ENCODE results near the gene ARL4A.

ARL4A gene

DNA sequence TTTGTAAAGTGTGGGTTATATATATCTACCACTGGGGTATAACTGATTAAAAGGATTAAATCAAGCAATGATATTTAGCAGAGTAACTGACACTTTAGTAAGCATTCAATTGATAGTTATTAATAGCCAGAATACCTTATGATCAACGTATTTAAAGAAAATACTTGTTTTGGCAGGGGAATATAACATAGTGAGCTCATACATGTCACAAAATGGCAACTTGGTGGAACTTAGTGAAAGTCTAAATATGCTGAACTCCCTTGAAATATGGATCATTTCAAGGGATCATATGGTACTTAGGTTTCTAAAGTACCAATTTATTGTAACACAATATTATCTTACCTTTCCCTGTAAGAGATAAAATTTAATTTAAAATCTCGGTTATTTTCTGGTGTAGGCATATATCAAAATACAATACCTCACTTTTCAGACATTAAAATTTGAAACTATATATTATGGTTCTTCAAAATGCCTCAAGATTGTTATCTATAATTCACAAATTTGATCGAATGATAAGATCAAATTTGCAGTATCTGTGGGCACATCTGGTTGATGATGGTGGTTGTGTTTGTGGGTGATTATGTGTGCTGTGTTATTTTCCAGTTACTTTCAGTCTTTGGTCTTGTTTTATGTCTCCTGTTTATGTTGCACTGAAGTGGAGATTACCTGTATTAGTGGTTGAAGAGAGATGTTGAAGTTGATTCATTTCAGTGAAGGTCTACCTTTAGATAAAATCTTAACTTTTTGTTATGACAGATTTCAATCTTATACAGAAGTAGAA lies 5.2 kb downstream of the ARL4A start:
- no peak overlapping the region for H3K4me3 Mint-ChIP-seq
- H3K36me3 Mint-ChIP-seq (ENCODE audit: insufficient read depth), result peaks cover 4% of the 10 kb centered on the region
- DNase-seq (ENCODE audit: low spot score in 2 of 2), result no peak
- peaks cover 12% of the 10 kb centered on the region for H3K4me1 Mint-ChIP-seq
- ATAC-seq (replicated peaks; ENCODE audit: extremely low read depth, poor library complexity, severe bottlenecking), result no peak
- no peak overlapping the region for H3K27ac Mint-ChIP-seq (ENCODE audit: low read depth)
- H3K27me3 Mint-ChIP-seq, result no peaks in the 10 kb centered on the region
- no peaks in the 10 kb centered on the region for H3K9me3 Mint-ChIP-seq

DNA sequence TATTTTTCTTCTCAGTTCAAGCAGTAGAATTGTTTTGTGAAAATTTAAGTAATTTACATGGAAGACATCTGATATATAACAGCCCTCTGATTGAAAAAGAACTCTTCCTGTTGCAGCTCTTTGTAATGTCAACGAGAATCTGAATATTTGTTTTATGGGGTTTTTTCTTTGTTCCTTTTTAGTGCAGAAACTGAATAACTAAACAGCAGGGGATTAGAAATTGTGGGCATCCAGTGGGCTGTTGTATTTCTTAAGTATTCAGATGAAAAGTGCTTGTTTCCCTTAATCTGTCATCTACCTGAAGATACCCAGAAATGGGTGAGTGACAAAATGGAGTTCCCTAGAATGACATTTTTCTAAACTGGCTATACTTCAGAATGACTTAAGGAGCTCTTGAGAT lies 7.4 kb downstream of the ARL4A start:
- Mint-ChIP-seq H3K36me3 (ENCODE audit: insufficient read depth) (peaks cover 2% of the 10 kb centered on the region), H3K4me1 (peaks cover 6% of the 10 kb centered on the region), H3K4me3 (no peak overlapping the region), H3K9me3 (no peaks in the 10 kb centered on the region), H3K27me3 (no peaks in the 10 kb centered on the region), H3K27ac (ENCODE audit: low read depth) (no peak overlapping the region)
- DNase-seq (ENCODE audit: low spot score in 2 of 2) (no peak), ATAC-seq (replicated peaks; ENCODE audit: extremely low read depth, poor library complexity, severe bottlenecking) (no peak)

DNA sequence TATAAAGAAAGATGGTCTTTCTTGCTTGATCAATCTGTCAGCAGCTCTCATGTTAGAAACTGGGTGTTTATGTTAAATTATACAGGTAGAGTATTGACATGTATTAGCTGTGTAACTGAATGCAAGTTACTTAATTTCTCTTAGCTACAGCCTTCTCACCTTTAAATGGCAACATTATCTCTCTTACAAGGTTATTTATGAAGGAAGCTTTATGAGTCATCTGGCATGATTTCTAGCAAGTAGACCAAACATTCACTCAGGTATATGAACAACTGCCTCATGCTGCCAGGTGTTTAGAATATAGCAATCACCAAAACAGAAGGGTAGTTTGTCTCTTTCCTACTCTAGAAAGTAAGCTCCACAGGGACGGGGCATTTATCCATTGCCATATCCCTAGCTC lies 8.5 kb downstream of the ARL4A start:
- ATAC-seq (replicated peaks; ENCODE audit: extremely low read depth, poor library complexity, severe bottlenecking) (no peak), DNase-seq (ENCODE audit: low spot score in 2 of 2) (no peak)
- Mint-ChIP-seq H3K27me3 (no peaks in the 10 kb centered on the region), H3K4me3 (no peak overlapping the region), H3K9me3 (no peaks in the 10 kb centered on the region), H3K36me3 (ENCODE audit: insufficient read depth) (no peaks in the 10 kb centered on the region), H3K27ac (ENCODE audit: low read depth) (peak overlapping the region; percentile 64), H3K4me1 (peaks cover 6% of the 10 kb centered on the region)

DNA sequence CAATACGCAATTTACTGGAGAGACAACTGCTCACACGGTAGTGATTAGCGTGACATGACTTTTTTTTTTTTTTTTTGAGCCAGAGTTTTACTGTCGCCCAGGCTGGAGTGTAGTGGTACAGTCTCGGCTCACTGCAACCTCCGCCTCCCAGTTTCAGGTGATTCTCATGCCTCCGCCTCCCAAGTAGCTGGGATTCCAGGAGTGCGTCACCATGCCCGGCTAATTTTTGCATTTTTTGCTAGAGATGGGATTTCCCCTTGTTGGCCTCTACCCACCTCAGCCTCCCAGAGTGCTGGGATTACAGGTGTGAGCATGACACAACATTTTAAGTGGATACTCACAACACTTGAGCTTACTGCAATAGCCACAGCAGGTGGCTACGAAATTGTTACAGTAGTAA lies 11.9 kb downstream of the ARL4A start:
- ATAC-seq (replicated peaks; ENCODE audit: extremely low read depth, poor library complexity, severe bottlenecking) (no peak), DNase-seq (ENCODE audit: low spot score in 2 of 2) (no peak)
- Mint-ChIP-seq H3K9me3 (no peaks in the 10 kb centered on the region), H3K27me3 (no peaks in the 10 kb centered on the region), H3K27ac (ENCODE audit: low read depth) (no peak overlapping the region), H3K4me3 (no peak overlapping the region), H3K4me1 (no peaks in the 10 kb centered on the region), H3K36me3 (ENCODE audit: insufficient read depth) (no peaks in the 10 kb centered on the region)

DNA sequence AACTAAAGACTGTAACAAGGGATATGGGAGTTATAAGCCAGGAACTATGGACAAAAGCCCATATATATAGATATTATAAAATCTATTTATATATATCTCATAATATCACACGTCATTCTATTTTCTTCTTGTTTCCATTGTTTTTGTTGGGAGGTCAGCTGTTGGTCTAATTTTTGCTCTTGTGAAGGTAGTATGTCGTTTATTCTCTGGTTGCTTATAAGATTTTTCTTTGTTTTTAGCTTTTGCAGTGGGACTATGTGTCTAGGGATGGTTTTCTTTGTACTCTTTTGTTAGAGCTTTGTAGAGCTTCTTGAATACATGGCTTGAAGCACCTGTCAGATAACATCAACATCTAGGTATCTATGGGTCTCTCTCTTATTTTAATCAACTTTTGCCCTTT lies 14.0 kb downstream of the ARL4A start:
- Mint-ChIP-seq H3K27me3 (no peaks in the 10 kb centered on the region), H3K9me3 (no peaks in the 10 kb centered on the region), H3K27ac (ENCODE audit: low read depth) (no peak overlapping the region), H3K36me3 (ENCODE audit: insufficient read depth) (no peaks in the 10 kb centered on the region), H3K4me3 (no peak overlapping the region), H3K4me1 (no peaks in the 10 kb centered on the region)
- DNase-seq (ENCODE audit: low spot score in 2 of 2) (no peak), ATAC-seq (replicated peaks; ENCODE audit: extremely low read depth, poor library complexity, severe bottlenecking) (no peak)

DNA sequence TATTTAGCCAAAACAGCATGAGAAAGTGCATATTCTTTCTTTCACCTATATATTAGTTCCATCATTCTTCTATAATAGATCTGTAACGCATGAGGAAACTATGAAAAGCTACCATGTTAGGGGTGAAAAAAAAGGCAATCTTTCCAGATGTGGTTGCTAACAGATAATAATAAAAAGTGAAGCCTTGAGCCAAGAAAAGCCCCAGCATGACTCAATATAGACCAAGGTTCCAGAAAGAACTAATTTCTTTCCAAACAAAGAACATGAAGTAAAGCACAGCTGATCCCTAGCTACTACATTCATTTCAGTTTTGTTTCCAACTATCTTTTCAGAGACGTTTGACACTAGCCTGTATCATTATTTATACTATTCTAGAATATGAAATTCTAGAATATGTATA lies 16.4 kb downstream of the ARL4A start:
- ATAC-seq (replicated peaks; ENCODE audit: extremely low read depth, poor library complexity, severe bottlenecking) (no peak), DNase-seq (ENCODE audit: low spot score in 2 of 2) (no peak)
- Mint-ChIP-seq H3K4me3 (no peak overlapping the region), H3K36me3 (ENCODE audit: insufficient read depth) (peaks cover 2% of the 10 kb centered on the region), H3K27ac (ENCODE audit: low read depth) (no peak overlapping the region), H3K4me1 (no peaks in the 10 kb centered on the region), H3K9me3 (no peaks in the 10 kb centered on the region), H3K27me3 (no peaks in the 10 kb centered on the region)

DNA sequence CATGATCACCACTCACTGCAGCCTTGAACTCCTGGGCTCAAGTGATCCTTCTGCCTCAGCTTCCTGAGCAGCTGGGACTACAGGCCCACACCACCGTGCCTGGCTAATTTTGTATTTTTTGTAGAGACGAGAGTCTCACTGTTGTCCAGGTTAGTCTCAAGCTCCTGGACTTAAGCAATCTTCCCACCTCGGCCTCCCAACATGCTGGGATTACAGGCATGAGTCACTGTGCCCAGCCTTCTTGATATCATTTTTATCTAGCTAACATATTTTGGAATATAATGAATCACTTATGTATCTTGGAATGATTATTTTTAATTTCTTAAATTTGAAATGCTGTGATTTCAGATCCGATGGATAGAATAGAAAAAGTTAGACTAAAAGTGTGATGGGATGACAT lies 18.4 kb downstream of the ARL4A start:
- no peaks in the 10 kb centered on the region for H3K27me3 Mint-ChIP-seq
- no peaks in the 10 kb centered on the region for H3K9me3 Mint-ChIP-seq
- no peak overlapping the region for H3K27ac Mint-ChIP-seq (ENCODE audit: low read depth)
- H3K36me3 Mint-ChIP-seq (ENCODE audit: insufficient read depth), result peaks cover 2% of the 10 kb centered on the region
- ATAC-seq (replicated peaks; ENCODE audit: extremely low read depth, poor library complexity, severe bottlenecking) (no peak), DNase-seq (ENCODE audit: low spot score in 2 of 2) (no peak)
- no peak overlapping the region for H3K4me3 Mint-ChIP-seq
- no peaks in the 10 kb centered on the region for H3K4me1 Mint-ChIP-seq

DNA sequence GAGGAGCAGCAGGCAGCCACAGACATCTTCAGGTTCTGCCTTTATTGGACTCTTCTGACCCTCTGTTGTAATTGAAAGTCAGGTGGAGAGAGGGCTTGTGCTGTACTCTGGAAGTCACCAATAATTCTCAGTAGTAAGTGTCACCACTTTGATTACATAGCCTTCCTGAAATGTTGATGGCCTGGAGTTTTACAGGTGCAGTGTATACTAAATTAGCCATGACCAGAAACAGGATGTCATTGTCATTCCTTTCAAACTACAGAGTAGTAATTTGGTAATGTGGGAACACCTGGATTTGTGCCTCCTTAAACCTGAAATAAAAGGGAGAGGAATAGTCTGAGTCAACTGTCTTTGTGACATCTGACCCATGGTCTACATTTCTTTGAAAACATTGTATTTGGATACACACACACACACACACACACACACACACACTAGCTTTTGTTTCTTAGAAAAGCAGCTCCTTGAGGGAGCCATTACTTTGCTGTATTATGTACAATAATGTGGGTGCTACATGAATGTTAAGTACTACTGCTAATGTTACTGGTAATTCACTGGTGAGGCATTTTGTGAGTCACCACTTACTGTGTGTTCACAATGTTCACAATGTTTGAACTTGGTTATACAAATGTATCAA lies 19.6 kb downstream of the ARL4A start:
- no peak overlapping the region for H3K27ac Mint-ChIP-seq (ENCODE audit: low read depth)
- H3K4me3 Mint-ChIP-seq, result no peak overlapping the region
- H3K9me3 Mint-ChIP-seq, result no peaks in the 10 kb centered on the region
- H3K27me3 Mint-ChIP-seq, result no peaks in the 10 kb centered on the region
- DNase-seq (ENCODE audit: low spot score in 2 of 2) (no peak), ATAC-seq (replicated peaks; ENCODE audit: extremely low read depth, poor library complexity, severe bottlenecking) (no peak)
- H3K4me1 Mint-ChIP-seq, result no peaks in the 10 kb centered on the region
- peaks cover 2% of the 10 kb centered on the region for H3K36me3 Mint-ChIP-seq (ENCODE audit: insufficient read depth)

DNA sequence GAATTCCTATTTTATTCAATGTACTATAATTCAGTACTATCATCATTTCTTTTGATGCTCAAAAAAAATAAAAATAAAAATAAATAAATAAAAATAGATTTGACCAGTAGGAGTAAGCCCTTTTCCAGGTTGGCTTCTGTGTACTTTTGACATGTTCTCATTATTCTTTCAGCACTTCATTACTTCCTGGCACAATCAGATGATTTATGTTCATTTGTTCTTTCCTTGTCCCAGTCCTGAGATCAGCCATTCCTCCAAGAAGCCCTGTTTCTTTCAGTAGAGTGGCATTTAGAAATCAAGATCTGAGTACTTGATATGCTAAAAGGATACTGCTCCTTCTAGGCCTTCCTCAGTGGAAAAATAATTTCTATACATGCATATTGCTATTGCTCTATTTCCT lies 20.9 kb downstream of the ARL4A start:
- H3K27ac Mint-ChIP-seq (ENCODE audit: low read depth), result no peak overlapping the region
- no peak overlapping the region for H3K4me3 Mint-ChIP-seq
- no peaks in the 10 kb centered on the region for H3K9me3 Mint-ChIP-seq
- DNase-seq (ENCODE audit: low spot score in 2 of 2), result no peak
- no peak for ATAC-seq (replicated peaks; ENCODE audit: extremely low read depth, poor library complexity, severe bottlenecking)
- H3K36me3 Mint-ChIP-seq (ENCODE audit: insufficient read depth), result peaks cover 2% of the 10 kb centered on the region
- no peaks in the 10 kb centered on the region for H3K4me1 Mint-ChIP-seq
- H3K27me3 Mint-ChIP-seq, result no peaks in the 10 kb centered on the region

DNA sequence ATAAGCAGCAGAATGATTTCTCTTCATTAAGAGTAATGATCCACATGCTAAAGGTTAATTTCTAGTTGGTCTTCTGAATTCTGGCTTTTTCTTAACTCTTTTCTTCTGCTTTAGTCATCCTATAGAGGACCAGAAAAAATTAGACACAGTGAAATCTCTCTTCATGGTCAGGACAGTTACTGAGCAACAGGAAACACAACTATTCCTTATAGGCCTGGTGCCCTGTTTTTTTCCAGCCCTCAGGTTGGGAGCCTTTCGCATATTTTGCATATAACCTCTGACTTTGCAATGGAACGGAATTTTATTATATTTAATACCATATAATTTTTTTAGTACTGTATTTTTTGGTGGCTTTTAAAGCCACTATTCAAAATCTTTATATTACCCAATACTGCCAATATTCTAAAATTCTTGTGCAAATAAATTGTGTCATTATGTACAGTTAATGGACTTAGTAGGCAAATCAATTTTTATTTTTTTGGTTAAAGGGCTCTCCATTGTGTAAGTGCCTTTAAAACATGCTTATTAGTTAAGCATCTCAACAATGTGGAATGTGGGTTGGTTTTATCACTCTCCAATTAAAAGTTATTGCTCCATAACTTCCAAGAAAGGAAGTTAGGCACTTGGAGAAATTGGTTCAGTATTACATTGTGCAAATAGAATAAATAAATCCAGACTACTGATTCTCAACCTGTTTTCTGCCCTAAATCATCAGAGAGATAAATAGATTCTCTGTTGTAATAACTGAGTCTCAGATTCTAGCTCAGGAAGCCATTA lies 22.5 kb downstream of the ARL4A start:
- Mint-ChIP-seq H3K4me1 (no peaks in the 10 kb centered on the region), H3K9me3 (no peaks in the 10 kb centered on the region), H3K27me3 (no peaks in the 10 kb centered on the region), H3K4me3 (no peak overlapping the region), H3K36me3 (ENCODE audit: insufficient read depth) (peaks cover 2% of the 10 kb centered on the region), H3K27ac (ENCODE audit: low read depth) (no peak overlapping the region)
- no peak for DNase-seq (ENCODE audit: low spot score in 2 of 2)
- no peak for ATAC-seq (replicated peaks; ENCODE audit: extremely low read depth, poor library complexity, severe bottlenecking)

DNA sequence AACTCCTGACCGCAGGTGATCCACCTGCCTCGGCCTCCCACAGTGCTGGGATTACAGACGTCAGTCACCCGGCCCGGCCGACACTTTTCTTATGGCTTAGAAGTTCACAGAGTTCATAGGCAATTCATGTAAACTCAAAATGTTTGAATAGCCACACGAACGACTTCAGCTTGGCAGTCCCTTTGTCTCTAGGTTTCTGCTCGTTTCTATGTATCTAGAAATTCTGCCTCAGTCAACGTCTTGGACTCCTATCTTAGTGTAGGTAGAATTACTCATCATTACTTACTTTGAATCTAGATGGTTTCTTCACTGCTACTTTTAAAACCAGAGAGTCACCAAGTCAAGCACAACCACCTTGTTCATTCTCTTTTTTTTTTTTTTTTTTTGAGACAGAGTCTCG lies 23.7 kb downstream of the ARL4A start:
- no peak overlapping the region for H3K27ac Mint-ChIP-seq (ENCODE audit: low read depth)
- H3K9me3 Mint-ChIP-seq, result no peaks in the 10 kb centered on the region
- ATAC-seq (replicated peaks; ENCODE audit: extremely low read depth, poor library complexity, severe bottlenecking), result no peak
- no peaks in the 10 kb centered on the region for H3K27me3 Mint-ChIP-seq
- no peak for DNase-seq (ENCODE audit: low spot score in 2 of 2)
- peaks cover 2% of the 10 kb centered on the region for H3K36me3 Mint-ChIP-seq (ENCODE audit: insufficient read depth)
- H3K4me1 Mint-ChIP-seq, result no peaks in the 10 kb centered on the region
- H3K4me3 Mint-ChIP-seq, result no peak overlapping the region

DNA sequence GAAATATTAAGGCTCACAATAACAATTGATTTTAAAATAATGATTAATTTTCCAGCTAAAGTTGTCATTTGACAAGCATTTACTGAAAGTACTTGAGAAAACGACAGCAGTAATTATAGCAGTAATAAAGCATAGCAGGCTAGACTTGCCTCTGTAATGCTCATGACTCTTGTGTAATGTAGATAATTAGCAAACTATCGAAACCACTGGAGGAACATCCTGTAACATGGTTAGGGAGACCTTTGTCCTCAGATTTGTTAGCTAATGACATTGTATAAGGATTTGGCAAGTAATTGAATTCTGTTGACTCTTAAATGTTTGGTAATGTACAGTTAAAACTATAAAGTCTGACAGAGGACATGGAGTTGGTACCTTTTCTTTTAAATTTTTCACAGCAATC lies 24.8 kb downstream of the ARL4A start:
- Mint-ChIP-seq H3K4me3 (no peak overlapping the region), H3K9me3 (no peaks in the 10 kb centered on the region), H3K4me1 (no peaks in the 10 kb centered on the region), H3K27ac (ENCODE audit: low read depth) (no peak overlapping the region), H3K27me3 (no peaks in the 10 kb centered on the region), H3K36me3 (ENCODE audit: insufficient read depth) (peaks cover 2% of the 10 kb centered on the region)
- no peak for DNase-seq (ENCODE audit: low spot score in 2 of 2)
- ATAC-seq (replicated peaks; ENCODE audit: extremely low read depth, poor library complexity, severe bottlenecking), result no peak
